ENCODE data around the gene RPS15. TPM values are rescaled to one million over a fixed set of nuclear protein-coding genes. Genes with fewer than 3 reads are reported as not detected.

RPS15 gene
- total RNA-seq, 1 donor from 2014 or later, result 3,906 TPM

DNA sequence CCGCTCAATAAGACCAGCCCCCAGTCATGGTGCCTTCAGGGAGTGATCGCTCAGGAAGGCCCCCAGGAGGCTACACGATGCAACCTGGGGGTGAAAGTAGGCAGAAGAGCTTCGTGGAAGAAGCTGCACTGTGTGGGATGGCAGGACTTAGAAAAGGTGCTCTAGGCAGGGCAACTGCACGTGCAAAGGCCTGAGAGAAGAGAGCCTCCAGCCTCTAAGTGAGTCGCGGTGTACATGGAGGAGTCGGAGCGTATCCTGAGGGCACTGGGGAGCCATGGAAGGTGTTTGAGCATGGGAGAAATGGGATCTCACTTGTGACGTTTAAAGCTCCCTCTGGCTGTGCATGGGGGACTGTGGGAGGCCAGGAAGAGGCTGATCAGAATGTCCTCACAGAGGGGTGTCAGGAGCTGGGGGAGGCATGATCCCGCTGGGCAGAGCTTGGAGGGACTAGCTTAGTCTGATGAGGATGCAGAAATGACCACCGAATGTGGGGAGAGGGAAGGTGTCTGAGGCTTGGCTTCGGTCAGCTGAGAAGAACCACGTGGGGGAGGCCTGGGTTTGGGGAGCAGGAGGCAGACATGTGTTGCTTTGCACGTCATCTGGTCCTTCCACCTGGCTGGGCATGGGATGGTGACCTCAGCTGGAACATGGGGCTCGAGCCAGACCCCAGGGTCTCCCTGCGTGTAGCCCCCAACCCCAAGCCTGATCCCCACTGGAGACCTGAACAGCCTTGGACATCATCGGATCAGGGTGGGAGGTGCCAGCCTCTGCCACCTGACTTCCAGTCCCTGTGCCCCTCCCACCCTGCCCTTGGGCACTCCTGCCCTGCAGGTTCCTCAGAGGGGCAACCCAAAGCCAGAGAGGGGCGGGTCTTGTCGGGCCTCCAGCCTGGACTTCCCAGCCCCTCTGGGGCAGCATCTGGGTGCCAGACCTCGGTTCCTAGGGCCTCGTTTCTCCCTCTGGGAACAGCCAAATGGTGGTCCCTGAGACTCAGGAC lies 12.8 kb downstream of the RPS15 start:
- H3K27ac ChIP-seq, result no peak overlapping the region
- H3K4me1 ChIP-seq, result peaks cover 34% of the 10 kb centered on the region
- intact Hi-C loops (cut with DNase I), result no loop called here
- H3K4me3 ChIP-seq, result no peak overlapping the region
- no peak for DNase-seq (ENCODE audit: extremely low spot score in 2 of 2)
- no peak for TF ChIP-seq POLR2AphosphoS5 (IDR thresholded peaks at IDR 0.05; ENCODE audit: insufficient read depth in 1 of 2, low read depth in 1 of 2)
- TF ChIP-seq, protein P1, sequence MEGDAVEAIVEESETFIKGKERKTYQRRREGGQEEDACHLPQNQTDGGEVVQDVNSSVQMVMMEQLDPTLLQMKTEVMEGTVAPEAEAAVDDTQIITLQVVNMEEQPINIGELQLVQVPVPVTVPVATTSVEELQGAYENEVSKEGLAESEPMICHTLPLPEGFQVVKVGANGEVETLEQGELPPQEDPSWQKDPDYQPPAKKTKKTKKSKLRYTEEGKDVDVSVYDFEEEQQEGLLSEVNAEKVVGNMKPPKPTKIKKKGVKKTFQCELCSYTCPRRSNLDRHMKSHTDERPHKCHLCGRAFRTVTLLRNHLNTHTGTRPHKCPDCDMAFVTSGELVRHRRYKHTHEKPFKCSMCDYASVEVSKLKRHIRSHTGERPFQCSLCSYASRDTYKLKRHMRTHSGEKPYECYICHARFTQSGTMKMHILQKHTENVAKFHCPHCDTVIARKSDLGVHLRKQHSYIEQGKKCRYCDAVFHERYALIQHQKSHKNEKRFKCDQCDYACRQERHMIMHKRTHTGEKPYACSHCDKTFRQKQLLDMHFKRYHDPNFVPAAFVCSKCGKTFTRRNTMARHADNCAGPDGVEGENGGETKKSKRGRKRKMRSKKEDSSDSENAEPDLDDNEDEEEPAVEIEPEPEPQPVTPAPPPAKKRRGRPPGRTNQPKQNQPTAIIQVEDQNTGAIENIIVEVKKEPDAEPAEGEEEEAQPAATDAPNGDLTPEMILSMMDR (IDR thresholded peaks at IDR 0.05), result no peak
- TF ChIP-seq POLR2A (IDR thresholded peaks at IDR 0.05), result no peak
- no peaks in the 10 kb centered on the region for H3K36me3 ChIP-seq
- H3K9me3 ChIP-seq, result no peaks in the 10 kb centered on the region
- peaks cover 42% of the 10 kb centered on the region for H3K27me3 ChIP-seq

GRCh38 chr19:1451916-1452801 lies 14.0 kb downstream of the RPS15 start:
- Histone ChIP-seq H3K27me3 (peaks cover 37% of the 10 kb centered on the region), H3K4me1 (peaks cover 32% of the 10 kb centered on the region), H3K4me3 (no peak overlapping the region), H3K36me3 (no peaks in the 10 kb centered on the region), H3K9me3 (no peaks in the 10 kb centered on the region), H3K27ac (no peak overlapping the region)
- TF ChIP-seq POLR2AphosphoS5 (IDR thresholded peaks at IDR 0.05; ENCODE audit: insufficient read depth in 1 of 2, low read depth in 1 of 2), result no peak
- TF ChIP-seq, protein P1 (IDR thresholded peaks at IDR 0.05), result no peak
- TF ChIP-seq POLR2A (IDR thresholded peaks at IDR 0.05), result no peak
- DNase-seq (ENCODE audit: extremely low spot score in 2 of 2), result no peak
- intact Hi-C loops (cut with DNase I), result no loop called here

DNA sequence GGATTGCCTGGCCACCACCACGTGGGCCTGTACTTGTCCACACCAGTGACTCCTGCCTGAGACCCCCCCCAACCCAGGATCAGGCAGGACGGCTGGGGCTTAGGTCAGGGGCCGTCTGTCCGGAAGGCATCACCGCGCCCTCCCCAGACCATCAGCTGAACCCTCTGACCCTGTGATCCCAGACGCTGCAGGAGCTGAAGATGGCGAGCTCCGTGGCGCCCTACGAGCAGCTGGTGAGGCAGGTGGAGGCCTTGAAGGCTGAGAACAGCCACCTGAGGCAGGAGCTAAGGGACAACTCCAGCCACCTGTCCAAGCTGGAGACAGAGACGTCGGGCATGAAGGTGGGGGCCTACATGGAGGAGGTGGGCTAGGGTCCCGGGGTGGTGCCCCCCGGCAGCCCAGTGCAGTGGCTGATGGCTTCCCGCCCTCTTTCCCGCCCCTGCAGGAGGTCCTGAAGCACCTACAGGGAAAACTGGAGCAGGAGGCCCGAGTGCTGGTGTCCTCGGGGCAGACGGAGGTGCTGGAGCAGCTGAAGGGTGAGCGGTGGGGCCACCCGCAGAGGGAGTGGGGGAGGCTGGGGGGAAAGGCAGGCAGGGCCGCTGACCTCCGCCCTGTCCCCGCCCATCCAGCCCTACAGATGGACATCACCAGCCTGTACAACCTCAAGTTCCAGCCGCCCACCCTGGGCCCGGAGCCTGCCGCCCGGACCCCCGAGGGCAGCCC lies 14.8 kb downstream of the RPS15 start:
- TF ChIP-seq, protein P1 (IDR thresholded peaks at IDR 0.05), result no peak
- no peak for TF ChIP-seq POLR2A (IDR thresholded peaks at IDR 0.05)
- no peak for TF ChIP-seq POLR2AphosphoS5 (IDR thresholded peaks at IDR 0.05; ENCODE audit: insufficient read depth in 1 of 2, low read depth in 1 of 2)
- H3K27ac ChIP-seq, result no peak overlapping the region
- intact Hi-C loops (cut with DNase I), result no loop called here
- no peak for DNase-seq (ENCODE audit: extremely low spot score in 2 of 2)
- no peaks in the 10 kb centered on the region for H3K9me3 ChIP-seq
- no peaks in the 10 kb centered on the region for H3K36me3 ChIP-seq
- peaks cover 31% of the 10 kb centered on the region for H3K4me1 ChIP-seq
- H3K4me3 ChIP-seq, result no peak overlapping the region
- peaks cover 29% of the 10 kb centered on the region for H3K27me3 ChIP-seq

DNA sequence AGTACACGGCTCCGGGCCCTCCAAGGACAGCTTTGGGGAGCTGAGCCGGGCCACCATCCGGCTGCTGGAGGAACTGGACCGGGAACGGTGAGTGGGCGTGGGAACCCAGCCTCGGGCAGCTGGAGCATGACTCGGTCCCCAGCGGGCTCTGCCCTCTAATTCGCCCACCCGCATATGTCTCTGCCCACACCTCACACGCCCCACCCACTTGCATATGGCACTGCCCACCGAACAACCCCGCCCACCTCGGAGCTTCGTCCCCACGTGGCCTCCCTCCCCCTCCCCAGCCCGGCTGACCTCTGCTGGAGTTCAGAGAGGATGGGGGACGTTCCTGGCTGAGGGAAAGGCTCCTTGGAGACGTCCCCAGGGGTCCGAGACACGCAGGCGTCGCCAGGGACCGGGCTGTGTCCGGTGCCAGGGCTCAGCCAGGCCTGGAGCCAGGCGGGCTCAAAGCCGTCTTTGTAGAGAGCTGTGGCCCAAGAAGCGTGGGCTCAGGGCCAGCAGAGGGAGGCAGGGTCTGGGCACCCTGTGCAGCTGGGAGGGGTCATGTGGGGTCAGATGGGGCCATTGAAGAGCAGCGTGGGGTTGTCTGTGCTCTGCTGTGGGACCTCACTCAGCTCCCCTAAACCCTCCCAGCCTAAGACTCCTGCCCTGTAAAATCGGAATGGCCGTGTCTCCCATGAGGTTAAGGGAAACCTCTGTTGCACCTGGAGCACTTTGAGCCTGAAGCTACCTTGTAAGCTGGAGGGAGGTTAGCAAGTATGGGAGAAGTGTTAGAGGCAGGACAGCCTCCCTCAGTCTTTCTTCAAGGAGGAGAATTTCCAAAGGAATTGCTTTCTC lies 15.5 kb downstream of the RPS15 start:
- no peak overlapping the region for H3K27ac ChIP-seq
- intact Hi-C loops (cut with DNase I), result no loop called here
- H3K27me3 ChIP-seq, result peaks cover 29% of the 10 kb centered on the region
- no peaks in the 10 kb centered on the region for H3K36me3 ChIP-seq
- no peaks in the 10 kb centered on the region for H3K9me3 ChIP-seq
- peaks cover 31% of the 10 kb centered on the region for H3K4me1 ChIP-seq
- DNase-seq (ENCODE audit: extremely low spot score in 2 of 2), result no peak
- TF ChIP-seq, protein P1 (IDR thresholded peaks at IDR 0.05), result no peak
- TF ChIP-seq POLR2AphosphoS5 (IDR thresholded peaks at IDR 0.05; ENCODE audit: insufficient read depth in 1 of 2, low read depth in 1 of 2) (no peak), POLR2A (IDR thresholded peaks at IDR 0.05) (no peak)
- no peak overlapping the region for H3K4me3 ChIP-seq
